Measurements from ENCODE around the gene USP22. TPM values are rescaled to one million over a fixed set of nuclear protein-coding genes. Genes with fewer than 3 reads are reported as not detected.
"Not testable (repeated sequence)": the region's sequence is repeated elsewhere in the genome, so short reads cannot be mapped to it uniquely, and the experiment has no call there.

USP22 gene
- total RNA-seq, 4 donors from 2014 or later, result 61.7 to 91.2 (median 78.0) TPM

- Histone ChIP-seq H3K36me3 (no peaks in the 10 kb centered on the region), H3K27me3 (peaks cover 0 to 6% (median 0%) of the 10 kb centered on the region in 4 donors), H3K9me3 (no peaks in the 10 kb centered on the region), H3K4me3 (no peak overlapping the region), H3K27ac (no peak overlapping the region), H3K4me1 (no peaks in the 10 kb centered on the region)
- 62 to 88% methylated on average over 3 of the region's 3 CpGs for WGBS, 2 donors
- intact Hi-C loops (cut with DNase I), result no loop called here
- no peak for DNase-seq
- TF ChIP-seq CTCF (IDR thresholded peaks at IDR 0.05), result no peak
- no peak for TF ChIP-seq POLR2A (IDR thresholded peaks at IDR 0.05)
Observed at GRCh38 chr17:20983359-20983637, 59.5 kb downstream of the USP22 start.

- intact Hi-C loops (cut with DNase I), result no loop called here
- H3K4me1 ChIP-seq, result no peaks in the 10 kb centered on the region
- peaks cover 0 to 6% (median 0%) of the 10 kb centered on the region in 4 donors for H3K27me3 ChIP-seq
- no peaks in the 10 kb centered on the region for H3K9me3 ChIP-seq
- H3K4me3 ChIP-seq, result no peak overlapping the region
- H3K27ac ChIP-seq, result no peak overlapping the region
- no peaks in the 10 kb centered on the region for H3K36me3 ChIP-seq
- TF ChIP-seq CTCF (IDR thresholded peaks at IDR 0.05), result no peak
- TF ChIP-seq POLR2A (IDR thresholded peaks at IDR 0.05), result no peak
- 88 to 90% methylated on average over 12 to 17 of the region's 17 CpGs for WGBS, 2 donors
- DNase-seq, result no peak
Observed at GRCh38 chr17:20982589-20983358, 60.0 kb downstream of the USP22 start.

- peaks cover 0 to 9% (median 0%) of the 10 kb centered on the region in 4 donors for H3K27me3 ChIP-seq
- H3K36me3 ChIP-seq, result no peaks in the 10 kb centered on the region
- TF ChIP-seq CTCF (IDR thresholded peaks at IDR 0.05) (no peak), POLR2A (IDR thresholded peaks at IDR 0.05) (no peak)
- 89 to 91% methylated on average over 12 to 13 of the region's 14 CpGs for WGBS, 2 donors
- no peak for DNase-seq
- no peak overlapping the region for H3K4me3 ChIP-seq
- H3K27ac ChIP-seq, result no peak overlapping the region
- intact Hi-C loops (cut with DNase I), result no loop called here
- H3K9me3 ChIP-seq, result no peaks in the 10 kb centered on the region
- H3K4me1 ChIP-seq, result no peaks in the 10 kb centered on the region
Observed at GRCh38 chr17:20981046-20981920, 61.5 kb downstream of the USP22 start.

GRCh38 chr17:20979792-20980083, 63.1 kb downstream of the USP22 start:
- H3K4me1 ChIP-seq, result no peaks in the 10 kb centered on the region
- 44 to 53% methylated on average over 3 of the region's 3 CpGs for WGBS, 2 donors
- TF ChIP-seq POLR2A (IDR thresholded peaks at IDR 0.05) (no peak), CTCF (IDR thresholded peaks at IDR 0.05) (no peak)
- no peaks in the 10 kb centered on the region for H3K9me3 ChIP-seq
- H3K27me3 ChIP-seq, result peaks cover 0 to 9% (median 0%) of the 10 kb centered on the region in 4 donors
- intact Hi-C loops (cut with DNase I), result no loop called here
- no peak overlapping the region for H3K4me3 ChIP-seq
- no peak overlapping the region for H3K27ac ChIP-seq
- H3K36me3 ChIP-seq, result no peaks in the 10 kb centered on the region
- no peak for DNase-seq

GRCh38 chr17:20979007-20979791, 63.6 kb downstream of the USP22 start:
- H3K4me1 ChIP-seq; intact Hi-C loops (cut with DNase I); H3K4me3 ChIP-seq; DNase-seq; H3K27ac ChIP-seq; H3K27me3 ChIP-seq; H3K36me3 ChIP-seq; H3K9me3 ChIP-seq: not testable (repeated sequence)
- 52 to 64% methylated on average over 5 to 8 of the region's 9 CpGs for WGBS, 2 donors

GRCh38 chr17:20977609-20978253, 65.1 kb downstream of the USP22 start:
- H3K4me1 ChIP-seq; H3K4me3 ChIP-seq; H3K36me3 ChIP-seq; DNase-seq; H3K27me3 ChIP-seq; H3K9me3 ChIP-seq; intact Hi-C loops (cut with DNase I); H3K27ac ChIP-seq: not testable (repeated sequence)
- WGBS, 2 donors, result 71 to 78% methylated on average over 13 of the region's 13 CpGs

All from esophagus squamous epithelium (tissue), 5 donors.